Stimulated activated naive CD8-positive, alpha-beta T cell treated with anti-CD3 and anti-CD28 coated beads, Interleukin-15, Interleukin-2, amounts not matched to agents 100 ng/mL and 50 ng/mL, for 24 hours (primary cell): ENCODE measurements around the gene FZD7.

Experiments
- H3K27ac Mint-ChIP-seq: one replicate; pipeline ENCODE4 v1.8.0; 2021; ENCODE audit warnings: mild to moderate bottlenecking, mixed read lengths
- H3K27me3 Mint-ChIP-seq: one replicate; pipeline ENCODE4 v1.8.0; 2021; ENCODE audit warnings: mixed read lengths
- H3K36me3 Mint-ChIP-seq: one replicate; pipeline ENCODE4 v1.8.0; 2021; ENCODE audit warnings: low read depth, mixed read lengths
- H3K4me1 Mint-ChIP-seq: one replicate; pipeline ENCODE4 v1.8.0; 2021; ENCODE audit warnings: low read depth, mixed read lengths
- H3K4me3 Mint-ChIP-seq: one replicate; pipeline ENCODE4 v1.8.0; 2021; ENCODE audit warnings: mild to moderate bottlenecking, mixed read lengths
- H3K9me3 Mint-ChIP-seq: one replicate; pipeline ENCODE4 v1.8.0; 2021; ENCODE audit warnings: mixed read lengths

FZD7 gene

GRCh38 chr2:202039278-202040078 lies 5.8 kb downstream of the FZD7 start:
- peaks cover 5% of the 10 kb centered on the region for H3K4me1 Mint-ChIP-seq
- H3K27me3 Mint-ChIP-seq, result peaks cover 16% of the 10 kb centered on the region
- H3K9me3 Mint-ChIP-seq, result no peaks in the 10 kb centered on the region
- H3K27ac Mint-ChIP-seq, result no peak overlapping the region
- no peak overlapping the region for H3K4me3 Mint-ChIP-seq
- no peaks in the 10 kb centered on the region for H3K36me3 Mint-ChIP-seq

- Mint-ChIP-seq H3K36me3 (no peaks in the 10 kb centered on the region), H3K27ac (no peak overlapping the region), H3K4me3 (no peak overlapping the region), H3K4me1 (no peaks in the 10 kb centered on the region), H3K9me3 (no peaks in the 10 kb centered on the region), H3K27me3 (peaks cover 21% of the 10 kb centered on the region)
Observed at GRCh38 chr2:202040079-202040844, 6.6 kb downstream of the FZD7 start.

GRCh38 chr2:202042444-202042843 lies 8.8 kb downstream of the FZD7 start:
- no peak overlapping the region for H3K27ac Mint-ChIP-seq
- no peaks in the 10 kb centered on the region for H3K36me3 Mint-ChIP-seq
- H3K9me3 Mint-ChIP-seq, result no peaks in the 10 kb centered on the region
- H3K4me3 Mint-ChIP-seq, result no peak overlapping the region
- H3K27me3 Mint-ChIP-seq, result peaks cover 30% of the 10 kb centered on the region
- no peaks in the 10 kb centered on the region for H3K4me1 Mint-ChIP-seq

- peaks cover 30% of the 10 kb centered on the region for H3K27me3 Mint-ChIP-seq
Observed at GRCh38 chr2:202043475-202043874, 9.8 kb downstream of the FZD7 start.

GRCh38 chr2:202044777-202045176 lies 11.1 kb downstream of the FZD7 start:
- Mint-ChIP-seq H3K4me3 (no peak overlapping the region), H3K36me3 (no peaks in the 10 kb centered on the region), H3K27me3 (peaks cover 34% of the 10 kb centered on the region), H3K27ac (no peak overlapping the region), H3K9me3 (no peaks in the 10 kb centered on the region), H3K4me1 (no peaks in the 10 kb centered on the region)

More at GRCh38 chr2:202043475-202043874, 9.8 kb downstream of the FZD7 start:
- H3K36me3 Mint-ChIP-seq, result no peaks in the 10 kb centered on the region
- H3K4me3 Mint-ChIP-seq, result no peak overlapping the region
- no peaks in the 10 kb centered on the region for H3K9me3 Mint-ChIP-seq
- no peaks in the 10 kb centered on the region for H3K4me1 Mint-ChIP-seq
- no peak overlapping the region for H3K27ac Mint-ChIP-seq

- H3K4me1 Mint-ChIP-seq, result no peaks in the 10 kb centered on the region
- H3K27me3 Mint-ChIP-seq, result peaks cover 28% of the 10 kb centered on the region
Observed at GRCh38 chr2:202046572-202046971, 12.9 kb downstream of the FZD7 start.

GRCh38 chr2:202049092-202049728 lies 15.6 kb downstream of the FZD7 start:
- H3K27me3 Mint-ChIP-seq, result peaks cover 32% of the 10 kb centered on the region
- H3K4me3 Mint-ChIP-seq, result no peak overlapping the region
- H3K36me3 Mint-ChIP-seq, result no peaks in the 10 kb centered on the region
- H3K4me1 Mint-ChIP-seq, result no peaks in the 10 kb centered on the region
- no peaks in the 10 kb centered on the region for H3K9me3 Mint-ChIP-seq
- H3K27ac Mint-ChIP-seq, result peak overlapping the region; percentile 23

More at GRCh38 chr2:202046572-202046971, 12.9 kb downstream of the FZD7 start:
- H3K4me3 Mint-ChIP-seq, result no peak overlapping the region
- H3K36me3 Mint-ChIP-seq, result no peaks in the 10 kb centered on the region
- H3K27ac Mint-ChIP-seq, result no peak overlapping the region
- H3K9me3 Mint-ChIP-seq, result no peaks in the 10 kb centered on the region

GRCh38 chr2:202049840-202050239 lies 16.2 kb downstream of the FZD7 start:
- Mint-ChIP-seq H3K36me3 (no peaks in the 10 kb centered on the region), H3K4me1 (no peaks in the 10 kb centered on the region), H3K4me3 (no peak overlapping the region), H3K9me3 (no peaks in the 10 kb centered on the region), H3K27ac (no peak overlapping the region), H3K27me3 (peaks cover 30% of the 10 kb centered on the region)

- Mint-ChIP-seq H3K4me3 (no peak overlapping the region), H3K4me1 (no peaks in the 10 kb centered on the region), H3K36me3 (no peaks in the 10 kb centered on the region), H3K27ac (no peak overlapping the region), H3K27me3 (peaks cover 27% of the 10 kb centered on the region), H3K9me3 (no peaks in the 10 kb centered on the region)
Observed at GRCh38 chr2:202050652-202051051, 17.0 kb downstream of the FZD7 start.

- no peak overlapping the region for H3K4me3 Mint-ChIP-seq
- H3K36me3 Mint-ChIP-seq, result no peaks in the 10 kb centered on the region
- H3K27me3 Mint-ChIP-seq, result peaks cover 22% of the 10 kb centered on the region
- H3K27ac Mint-ChIP-seq, result no peak overlapping the region
- no peaks in the 10 kb centered on the region for H3K4me1 Mint-ChIP-seq
- H3K9me3 Mint-ChIP-seq, result no peaks in the 10 kb centered on the region
Observed at GRCh38 chr2:202051499-202052161, 18.0 kb downstream of the FZD7 start.

GRCh38 chr2:202052235-202052634 lies 18.6 kb downstream of the FZD7 start:
- Mint-ChIP-seq H3K36me3 (no peaks in the 10 kb centered on the region), H3K4me1 (no peaks in the 10 kb centered on the region), H3K4me3 (no peak overlapping the region), H3K27me3 (peaks cover 25% of the 10 kb centered on the region), H3K9me3 (no peaks in the 10 kb centered on the region), H3K27ac (no peak overlapping the region)

GRCh38 chr2:202054679-202055078 lies 21.0 kb downstream of the FZD7 start:
- Mint-ChIP-seq H3K36me3 (no peaks in the 10 kb centered on the region), H3K4me3 (no peak overlapping the region), H3K27me3 (peaks cover 36% of the 10 kb centered on the region), H3K4me1 (no peaks in the 10 kb centered on the region), H3K9me3 (no peaks in the 10 kb centered on the region), H3K27ac (no peak overlapping the region)

- Mint-ChIP-seq H3K4me1 (no peaks in the 10 kb centered on the region), H3K36me3 (no peaks in the 10 kb centered on the region), H3K4me3 (no peak overlapping the region), H3K9me3 (no peaks in the 10 kb centered on the region), H3K27me3 (peaks cover 43% of the 10 kb centered on the region), H3K27ac (no peak overlapping the region)
Observed at GRCh38 chr2:202056611-202057010, 23.0 kb downstream of the FZD7 start.

GRCh38 chr2:202060218-202060617 lies 26.6 kb downstream of the FZD7 start:
- H3K27me3 Mint-ChIP-seq, result peaks cover 28% of the 10 kb centered on the region
- no peaks in the 10 kb centered on the region for H3K4me1 Mint-ChIP-seq
- H3K9me3 Mint-ChIP-seq, result no peaks in the 10 kb centered on the region
- H3K36me3 Mint-ChIP-seq, result no peaks in the 10 kb centered on the region
- no peak overlapping the region for H3K27ac Mint-ChIP-seq
- no peak overlapping the region for H3K4me3 Mint-ChIP-seq

- Mint-ChIP-seq H3K4me1 (no peaks in the 10 kb centered on the region), H3K27me3 (peaks cover 25% of the 10 kb centered on the region), H3K36me3 (no peaks in the 10 kb centered on the region), H3K4me3 (no peak overlapping the region), H3K9me3 (no peaks in the 10 kb centered on the region), H3K27ac (no peak overlapping the region)
Observed at GRCh38 chr2:202061695-202062094, 28.0 kb downstream of the FZD7 start.
